ENCODE data around the gene GABRB2.
"Not testable (repeated sequence)": the region's sequence is repeated elsewhere in the genome, so short reads cannot be mapped to it uniquely, and the experiment has no call there.

The GABRB2 gene

DNA sequence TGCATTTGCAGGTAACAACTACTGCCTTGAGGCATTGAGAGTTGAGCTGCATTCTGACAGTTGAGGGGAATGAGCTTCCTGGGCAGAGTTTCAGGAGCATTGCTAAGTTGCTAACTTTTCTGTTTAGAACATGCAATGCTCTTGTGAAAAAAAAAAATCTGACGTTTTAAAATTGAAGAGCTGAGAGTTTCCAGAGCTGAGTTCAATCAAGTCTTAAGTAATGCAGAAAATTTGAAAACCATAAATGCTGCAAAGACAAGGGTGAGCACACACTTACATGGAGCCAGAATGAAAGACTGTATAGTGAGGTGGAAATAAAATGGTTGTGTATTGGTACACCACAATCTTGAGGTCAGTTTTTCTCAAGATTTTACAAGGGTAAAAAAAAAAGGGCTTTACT, 166.0 kb downstream of the GABRB2 start:
- no peak for DNase-seq

DNA sequence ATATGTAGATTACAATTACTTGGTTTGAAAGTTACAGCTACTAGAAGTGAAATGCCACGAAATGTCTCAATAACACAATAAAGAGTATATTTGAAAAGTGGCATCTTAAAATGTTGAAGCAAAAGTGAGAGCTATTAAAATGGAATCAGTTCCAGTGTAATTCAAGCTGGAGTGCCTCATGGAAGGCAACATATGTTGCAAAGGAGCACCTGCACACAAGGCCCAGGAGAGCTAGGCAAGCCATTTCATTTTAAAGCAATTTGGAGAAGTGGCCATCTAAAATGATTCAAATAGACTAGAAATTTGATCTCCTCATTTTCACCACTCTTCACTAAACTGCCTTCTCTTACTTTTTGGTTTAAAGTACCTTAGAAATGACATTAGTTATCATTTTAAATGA, 167.8 kb downstream of the GABRB2 start:
- DNase-seq: no peak

DNA sequence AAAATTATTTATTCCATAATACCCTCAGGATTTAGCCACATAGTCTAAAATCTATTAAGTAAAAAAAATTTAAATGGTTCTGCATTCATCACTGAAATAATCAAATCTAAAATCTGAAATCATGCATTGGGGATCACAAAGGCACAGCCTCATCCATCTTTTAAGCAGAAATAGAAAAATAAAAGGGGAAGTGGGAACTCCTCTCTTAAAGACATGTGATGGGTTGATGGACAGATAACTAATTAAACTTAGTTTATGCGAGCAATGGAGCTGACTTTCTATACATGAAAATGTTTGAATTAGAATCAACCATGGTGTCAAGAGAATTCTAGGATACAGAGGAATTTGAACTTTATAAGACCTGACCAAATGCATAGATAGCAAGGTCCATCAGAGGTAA, 170.5 kb downstream of the GABRB2 start:
- no peak for DNase-seq

DNA sequence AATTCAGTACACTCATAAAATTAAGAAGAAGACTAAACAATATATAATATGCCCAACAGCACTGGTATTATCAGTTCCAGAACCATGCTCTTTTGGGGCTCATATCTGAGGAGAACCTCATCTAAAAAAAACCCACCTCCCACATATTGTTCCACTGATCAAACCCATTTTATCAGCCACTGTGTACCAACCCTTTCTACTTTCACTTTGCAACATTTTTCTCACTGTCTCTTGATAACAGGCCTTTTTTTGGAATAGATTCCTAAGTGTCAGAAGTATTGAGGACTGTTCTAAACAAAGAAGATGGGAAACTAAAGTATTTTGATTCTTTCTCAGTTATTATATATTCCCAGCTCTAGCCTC, 173.2 kb downstream of the GABRB2 start:
- no peak for DNase-seq

DNA sequence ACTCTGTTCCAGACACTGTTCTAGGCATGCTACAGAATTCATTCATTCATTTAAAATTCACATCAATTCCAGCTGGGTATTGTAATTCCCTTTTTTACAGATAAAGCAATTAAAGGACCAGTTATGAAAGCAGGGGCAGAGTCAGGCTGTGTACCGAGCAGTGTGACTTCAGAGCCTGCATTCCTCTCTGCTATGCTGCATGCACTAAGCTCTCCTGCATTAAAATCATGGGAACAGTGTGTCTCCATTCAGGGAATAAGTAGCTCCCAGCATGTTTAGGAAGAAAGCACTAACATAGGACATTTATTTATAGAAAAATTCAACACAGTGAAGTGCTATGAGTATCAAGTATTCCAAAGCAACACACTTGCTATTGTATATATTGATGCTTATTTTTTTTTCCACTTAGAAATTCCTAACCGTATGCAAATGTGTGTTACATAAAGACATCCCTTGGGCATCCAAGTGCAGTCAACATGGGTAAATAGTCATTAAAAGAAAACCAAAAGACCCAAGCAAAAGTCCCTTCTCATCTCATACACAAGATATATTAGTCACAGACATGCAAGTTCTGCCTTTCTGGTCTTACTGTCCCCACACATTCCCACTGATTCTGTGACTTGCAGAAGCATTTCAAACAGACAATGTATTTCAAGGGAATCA, 173.7 kb downstream of the GABRB2 start:
- no peak for DNase-seq

DNA sequence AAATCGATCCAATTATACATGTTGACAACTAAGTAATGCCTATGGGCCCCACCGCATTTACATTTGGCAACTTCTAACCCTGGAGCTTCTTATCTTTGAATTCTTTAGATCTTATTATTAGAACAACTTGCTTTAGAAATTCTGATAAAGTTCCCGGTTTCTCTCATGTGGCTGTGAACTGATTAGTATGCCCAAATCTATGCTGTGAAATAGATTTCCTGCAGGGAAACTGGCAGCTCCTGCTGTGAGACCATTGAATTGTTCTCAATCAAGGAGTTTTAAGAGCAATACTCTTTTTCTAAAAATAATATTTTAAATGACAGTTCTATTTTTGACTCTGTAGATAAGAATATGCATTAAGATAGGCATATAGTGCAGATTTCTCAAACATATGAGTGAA, 177.5 kb downstream of the GABRB2 start:
- DNase-seq: no peak

DNA sequence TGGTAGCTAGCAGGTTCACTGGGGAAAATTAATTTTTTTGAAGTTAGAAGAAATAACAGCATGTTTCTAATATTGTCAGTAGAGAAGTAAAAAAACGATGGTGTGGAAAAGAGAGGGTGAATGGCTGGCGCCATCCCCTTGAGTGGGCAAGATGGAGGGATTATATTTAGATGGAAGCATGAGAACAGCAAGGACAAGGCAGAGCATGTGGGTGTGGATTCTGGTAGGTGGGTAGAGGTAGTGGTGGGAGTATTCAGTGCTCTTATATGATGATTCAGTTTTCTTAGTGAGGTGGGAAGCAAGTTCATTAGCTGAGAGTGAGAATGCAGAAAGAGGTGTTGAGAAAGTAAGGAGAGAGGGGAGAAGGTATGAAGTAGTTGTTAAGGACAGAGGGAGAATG, 188.1 kb downstream of the GABRB2 start:
- DNase-seq: no peak

DNA sequence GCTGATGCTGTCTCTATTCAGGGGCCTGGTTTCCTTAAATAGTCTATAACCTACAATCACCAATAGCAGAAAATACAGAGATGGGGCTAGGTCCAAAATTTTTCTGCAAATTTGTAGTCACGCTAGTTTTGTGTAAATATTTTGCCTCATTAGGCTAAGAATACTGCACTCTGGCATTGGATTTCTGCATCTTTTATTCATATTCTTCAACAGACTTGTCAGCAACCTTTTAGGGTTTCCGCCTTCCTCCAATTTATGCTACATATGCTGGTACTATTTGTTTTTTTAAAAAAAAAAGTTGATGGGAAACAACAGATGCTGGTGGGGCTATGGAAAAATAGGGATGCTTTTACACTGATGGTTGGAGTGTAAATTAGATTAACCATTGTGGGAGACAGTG, 202.3 kb downstream of the GABRB2 start:
- DNase-seq: no peak

DNA sequence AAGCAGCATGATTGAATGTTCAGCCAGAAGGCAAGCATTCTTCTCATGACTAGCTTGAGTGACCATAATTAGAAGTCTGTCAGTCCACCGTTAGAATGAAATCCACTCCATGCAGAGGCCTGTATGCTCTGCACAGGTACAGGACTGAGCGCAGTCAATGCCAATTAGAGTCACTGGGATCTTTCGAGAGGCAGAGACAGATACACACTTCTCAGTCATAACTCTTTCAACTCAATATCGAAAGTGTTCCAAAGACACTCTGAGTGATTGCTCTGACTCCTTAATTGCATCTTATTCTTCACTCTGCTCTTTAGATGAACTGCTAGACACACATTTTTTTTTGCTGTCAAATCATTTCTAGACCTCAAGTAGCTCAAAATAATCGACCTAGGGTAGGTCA, 203.6 kb downstream of the GABRB2 start:
- no peak for DNase-seq

DNA sequence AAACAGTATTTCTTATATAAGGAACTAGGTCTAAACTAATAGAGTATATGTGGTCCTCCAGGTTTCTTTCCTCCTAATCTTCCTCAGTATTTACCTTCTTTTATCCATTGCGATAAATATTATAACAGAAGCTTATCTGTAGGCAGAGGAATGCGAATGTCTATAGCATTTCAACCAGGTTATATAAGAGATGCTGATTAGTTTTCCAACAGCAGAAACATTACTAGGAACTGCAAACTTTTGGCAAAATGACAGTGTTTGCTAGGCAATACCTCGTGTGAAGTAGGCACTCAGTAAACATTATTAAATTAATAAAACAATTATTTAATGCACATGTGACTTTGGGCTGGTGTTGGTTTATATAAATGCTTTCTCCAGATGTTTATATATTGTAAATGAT, 206.5 kb downstream of the GABRB2 start:
- no peak for DNase-seq

DNA sequence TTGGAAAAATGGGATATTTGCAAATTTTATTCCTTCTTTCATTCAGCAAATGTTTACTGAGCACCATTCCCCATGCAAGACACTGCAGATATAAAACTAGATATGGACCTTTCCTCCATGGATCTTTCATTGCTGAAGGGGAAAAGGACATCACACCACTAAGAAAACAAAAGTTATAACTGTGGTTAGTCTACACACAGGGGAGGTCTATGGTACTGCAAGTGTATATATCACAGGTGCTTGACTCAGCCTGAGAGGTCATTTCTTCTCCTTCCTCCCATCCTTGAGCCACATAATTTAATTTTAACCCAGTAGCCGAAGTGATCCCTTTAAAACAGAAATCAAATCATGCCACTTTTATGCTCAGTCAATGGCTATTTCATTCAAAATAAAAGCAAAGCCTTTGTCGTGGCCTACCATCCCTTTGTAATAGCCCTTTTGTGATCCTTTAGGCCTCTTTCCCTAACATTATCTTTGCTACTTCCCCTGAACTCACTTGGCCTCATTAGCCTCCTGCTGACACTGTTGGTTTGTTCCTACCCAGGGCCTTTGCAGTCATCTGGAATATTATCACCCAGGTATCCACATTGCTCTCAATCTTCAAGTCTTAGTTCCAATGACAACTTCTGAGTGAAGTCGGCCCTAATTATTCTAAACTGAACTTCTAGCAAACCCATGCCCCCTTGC, 213.2 kb downstream of the GABRB2 start:
- DNase-seq: no peak

DNA sequence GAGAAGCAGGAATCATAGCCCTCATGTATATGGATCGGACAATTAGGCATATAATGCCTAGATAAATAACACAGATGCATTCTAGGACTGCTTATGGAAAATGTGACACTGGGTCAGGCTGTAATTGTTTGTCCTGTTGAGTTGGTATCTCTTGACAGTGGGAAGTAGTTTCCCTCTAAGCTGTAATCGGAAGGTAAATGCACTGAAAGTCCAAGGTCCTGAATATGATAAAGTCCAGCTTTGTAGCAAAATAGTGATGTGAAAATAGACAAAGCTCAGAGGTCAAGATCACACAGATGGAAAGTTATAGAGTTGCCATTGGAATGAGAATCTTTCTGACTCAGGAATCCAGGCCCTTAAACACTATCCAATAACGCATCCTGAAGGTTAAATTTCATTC, 214.2 kb downstream of the GABRB2 start:
- DNase-seq: no peak

DNA sequence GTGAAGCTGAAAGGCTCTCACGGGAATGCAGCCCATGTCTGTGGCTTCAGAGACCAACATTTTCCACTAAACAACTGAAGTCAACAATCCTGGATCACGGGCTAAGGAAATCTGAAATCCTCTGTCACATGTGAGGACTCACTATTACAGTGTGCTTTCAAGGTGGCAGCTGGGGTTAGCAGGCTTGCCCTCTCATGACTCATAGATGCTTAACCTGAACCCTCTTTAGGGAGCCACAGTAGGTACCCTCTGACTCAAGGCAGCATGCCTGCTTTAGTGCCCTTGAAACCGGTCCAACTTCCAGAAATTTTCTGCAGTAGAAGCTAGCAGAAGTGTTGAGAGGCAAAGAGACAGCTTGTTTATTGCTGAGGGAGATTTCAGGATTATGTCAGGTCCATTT, 232.5 kb downstream of the GABRB2 start:
- DNase-seq: no peak

DNA sequence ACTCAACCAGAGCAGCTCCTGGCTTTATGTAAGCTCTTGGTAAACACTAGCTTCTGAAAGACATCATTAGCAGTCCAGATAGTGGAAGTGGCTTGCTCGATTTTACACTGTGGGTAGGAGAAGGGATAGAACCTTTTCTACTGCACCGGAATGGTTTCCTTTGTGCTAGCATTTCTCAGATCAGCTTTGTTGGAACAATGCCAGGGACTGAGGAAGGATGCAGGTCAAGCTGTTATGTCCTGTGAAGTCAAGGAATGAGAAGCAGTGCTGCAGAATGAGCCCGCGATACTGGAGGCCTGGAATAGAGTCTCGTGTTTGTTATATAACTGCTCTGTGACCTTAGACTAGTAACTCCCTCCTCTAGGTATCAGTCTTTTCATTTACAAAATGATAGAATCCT, 233.6 kb downstream of the GABRB2 start:
- DNase-seq: no peak

DNA sequence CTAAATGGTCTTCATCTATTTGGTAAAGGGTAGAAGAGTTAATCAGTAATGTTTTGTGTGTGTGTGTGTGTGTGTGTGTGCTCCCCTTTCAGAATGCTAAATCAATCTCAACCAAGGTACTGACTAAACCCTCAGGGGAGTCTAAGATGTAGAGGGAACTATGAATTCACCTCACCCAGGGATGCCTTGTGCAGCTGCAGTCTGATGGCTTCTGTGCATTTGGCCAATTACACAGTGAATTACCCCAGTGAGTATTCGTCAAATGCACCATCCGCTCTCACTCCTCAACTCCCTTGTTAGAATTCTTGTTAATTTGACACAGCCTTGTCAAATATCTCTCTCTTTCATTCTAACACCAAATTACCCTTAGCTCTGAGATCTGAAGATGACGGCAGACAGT, 234.6 kb downstream of the GABRB2 start:
- no peak for DNase-seq

DNA sequence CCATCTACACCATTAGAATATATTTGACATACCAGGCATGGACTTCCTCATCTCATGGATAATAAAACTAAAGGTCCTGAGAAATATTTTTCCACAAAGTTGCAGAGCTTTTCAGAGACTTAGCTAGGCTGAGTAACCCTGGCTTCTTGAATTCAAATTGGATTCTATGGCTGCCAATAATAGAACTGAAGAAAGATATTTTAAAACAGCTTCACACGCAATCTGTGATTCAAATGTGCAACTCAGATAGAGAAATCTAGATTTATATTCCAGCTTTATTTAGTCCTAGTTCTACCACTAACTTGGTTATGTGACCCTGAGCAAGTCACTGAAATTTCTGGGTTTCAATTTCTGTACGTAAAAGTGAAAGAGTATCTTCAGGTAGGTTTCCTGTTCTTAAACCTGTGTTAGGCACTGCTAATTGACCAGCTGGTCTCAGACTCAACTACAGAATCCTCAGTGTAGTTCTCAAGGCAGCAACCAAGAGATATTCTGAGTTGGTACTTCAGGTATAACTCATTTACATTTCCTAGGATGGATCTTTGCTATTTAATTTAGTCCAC, 235.3 kb downstream of the GABRB2 start:
- no peak for DNase-seq

DNA sequence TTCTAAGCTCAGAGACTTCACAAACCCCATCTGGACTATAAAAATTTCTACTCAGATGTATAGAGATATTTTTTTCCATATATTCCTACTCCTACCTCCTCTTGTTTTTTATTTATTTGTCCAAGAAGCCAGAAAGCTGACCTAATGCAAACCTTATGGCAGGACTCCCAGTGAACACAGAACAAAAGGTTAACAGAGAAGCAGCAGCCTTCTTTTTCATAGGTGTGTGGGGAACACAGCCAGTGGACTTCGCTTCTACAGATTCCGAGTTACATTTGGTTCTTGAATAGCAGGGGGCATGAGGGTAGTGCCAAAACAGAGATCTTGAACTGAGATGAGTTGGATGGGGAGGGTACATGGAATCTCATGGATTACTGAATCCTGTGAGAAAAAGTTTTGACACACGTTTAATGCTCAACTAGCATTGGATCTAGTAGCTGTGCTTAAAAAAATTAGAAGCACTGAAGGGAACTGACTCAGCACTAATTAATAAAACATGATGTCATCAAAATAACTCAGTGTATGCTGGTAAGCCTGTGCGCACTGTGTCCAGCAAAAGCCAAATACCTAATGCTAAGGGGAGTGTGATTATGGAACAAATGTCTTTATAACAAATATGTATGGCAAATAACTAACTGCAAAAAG, 240.1 kb downstream of the GABRB2 start:
- no peak for DNase-seq

DNA sequence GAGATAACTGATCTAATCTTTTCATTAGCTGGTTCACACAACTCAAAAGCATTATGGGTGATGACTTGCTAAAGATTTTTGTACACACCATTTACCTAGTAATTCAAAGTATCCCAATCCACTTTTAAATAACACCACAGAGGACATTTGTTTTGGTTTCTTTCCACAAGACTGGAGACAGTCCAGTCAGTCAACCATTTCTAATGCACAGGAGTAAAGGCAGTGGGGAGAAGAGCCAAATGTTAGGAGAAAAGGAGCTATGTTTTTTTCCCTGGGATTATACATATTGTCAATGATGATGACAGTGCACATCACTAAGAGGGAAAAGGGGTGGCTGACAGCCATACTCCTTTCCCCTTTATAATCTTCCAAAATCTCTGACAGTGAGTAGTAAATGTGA, 240.9 kb downstream of the GABRB2 start:
- no peak for DNase-seq

DNA sequence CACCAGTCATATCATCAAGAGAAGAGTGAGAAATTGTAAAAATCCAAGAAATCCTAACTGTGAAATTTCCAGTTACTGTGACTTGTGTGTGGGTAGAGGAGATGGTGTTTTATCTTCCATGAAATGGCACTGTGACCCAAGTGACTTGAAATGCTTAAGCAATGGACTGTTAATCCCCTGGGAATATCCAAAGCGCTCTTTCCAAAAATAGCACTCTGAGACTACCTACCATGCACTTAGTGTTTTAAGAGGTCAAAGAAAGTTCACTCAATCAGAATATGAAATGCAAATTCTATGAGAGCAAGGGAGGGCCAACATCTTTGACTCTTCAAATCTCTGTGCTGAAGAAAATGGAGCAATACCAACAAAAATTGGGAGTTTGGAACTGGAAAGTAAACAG, 244.0 kb downstream of the GABRB2 start:
- DNase-seq: no peak

DNA sequence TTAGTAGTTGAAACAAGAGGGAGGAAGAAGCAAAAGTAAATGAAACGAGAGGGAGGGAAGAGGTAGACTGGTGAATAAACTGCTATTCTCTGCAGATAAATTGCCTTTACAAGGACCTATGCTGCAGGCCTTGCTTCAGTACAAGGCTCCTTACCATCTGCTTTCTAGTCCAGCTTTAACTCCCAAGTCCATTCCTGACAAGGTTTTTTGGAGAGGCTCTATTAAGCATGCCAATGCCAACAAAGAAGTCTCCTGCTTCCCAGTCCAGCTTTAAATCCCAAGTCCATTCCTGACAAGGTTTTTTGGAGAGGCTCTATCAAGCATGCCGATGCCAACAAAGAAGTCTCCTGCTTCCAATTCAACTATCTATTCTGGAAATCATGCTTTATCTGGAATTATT, 244.9 kb downstream of the GABRB2 start:
- no peak for DNase-seq

DNA sequence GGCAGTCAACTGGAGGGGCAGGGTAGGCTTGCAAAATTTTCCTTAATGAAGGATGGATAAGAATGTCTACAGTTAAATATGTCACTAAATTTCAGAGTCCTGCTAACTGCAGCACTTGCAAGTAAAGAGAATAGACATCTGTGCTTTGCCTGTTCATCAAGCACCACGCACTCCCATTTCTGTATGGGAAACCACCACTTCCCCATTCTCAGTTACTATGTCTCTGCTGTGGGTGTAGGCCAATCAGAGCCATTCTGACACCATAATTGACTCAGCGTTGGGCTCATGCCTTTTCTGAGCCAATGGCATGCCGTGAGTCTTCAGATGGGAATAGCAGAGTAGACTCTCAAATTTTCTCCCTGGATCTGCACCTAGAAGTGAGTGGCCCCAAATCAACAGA, 247.5 kb downstream of the GABRB2 start:
- DNase-seq: no peak

DNA sequence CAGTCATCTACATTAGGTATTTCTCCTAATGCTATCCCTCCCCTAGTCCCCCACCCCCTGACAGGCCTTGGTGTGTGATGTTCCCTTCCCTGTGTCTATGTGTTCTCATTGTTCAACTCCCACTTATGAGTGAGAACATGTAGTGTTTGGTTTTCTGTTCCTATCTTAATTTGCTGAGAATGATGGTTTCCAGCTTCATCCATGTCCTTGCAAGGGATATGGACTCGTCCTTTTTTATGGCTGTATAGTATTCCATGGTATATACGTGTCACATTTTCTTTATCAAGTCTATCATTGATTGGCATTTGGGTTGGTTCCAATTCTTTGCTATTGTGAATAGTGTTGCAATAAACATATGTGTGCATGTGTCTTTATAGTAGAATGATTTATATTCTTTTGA, 249.1 kb downstream of the GABRB2 start:
- not testable (repeated sequence) for DNase-seq

DNA sequence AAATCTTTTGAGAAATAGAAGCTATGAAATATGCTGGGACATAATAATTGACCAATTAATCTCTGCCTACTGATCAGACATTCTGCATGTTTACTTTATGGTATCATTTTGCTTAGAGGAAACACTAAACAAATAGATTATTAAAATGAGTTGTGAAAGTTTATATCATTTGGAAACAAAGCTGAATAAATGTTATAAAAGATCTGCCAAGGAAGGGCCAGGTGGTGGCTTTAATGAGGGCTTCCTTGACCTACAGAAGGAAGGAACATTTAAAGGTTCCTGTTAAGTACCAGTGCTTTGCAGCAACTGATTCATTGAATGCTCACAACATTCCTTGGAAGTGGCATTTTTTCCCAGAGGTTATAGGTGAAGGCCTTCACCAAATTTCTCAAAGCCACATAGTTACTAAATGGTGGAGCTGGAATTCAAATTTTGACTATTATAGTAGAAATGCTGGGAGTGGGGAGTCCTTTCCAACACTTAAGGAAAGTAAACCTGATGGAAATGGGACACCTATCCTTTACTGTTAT, 250.7 kb downstream of the GABRB2 start:
- DNase-seq: no peak

DNA sequence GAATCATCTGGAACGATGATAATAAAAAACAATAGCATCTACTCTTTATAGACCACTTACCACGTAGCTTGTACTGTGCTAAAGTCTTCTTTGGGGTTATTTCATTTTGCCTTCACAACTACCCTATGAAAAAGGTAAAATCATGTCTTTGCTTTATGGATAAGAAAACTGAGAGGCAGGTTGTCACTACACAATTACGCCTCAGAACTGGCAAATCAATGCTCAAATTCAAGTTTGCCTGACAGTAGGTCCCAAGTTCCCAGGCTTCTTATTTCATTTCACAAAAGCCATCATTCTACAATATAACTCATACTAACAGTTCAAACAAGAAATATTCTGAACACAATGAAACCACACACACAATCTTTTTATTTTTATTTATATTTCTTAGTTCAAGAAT, 258.5 kb downstream of the GABRB2 start:
- no peak for DNase-seq

Measured in CD4-positive, alpha-beta T cell treated with Interleukin-1 beta for 1 hour (primary cell).